Measurements from ENCODE around the gene PIK3R1. TPM values are rescaled to one million over a fixed set of nuclear protein-coding genes. Genes with fewer than 3 reads are reported as not detected.

Gene PIK3R1
- total and polyA plus RNA-seq, 10 of the 15 experiments (the other 5 are each of a cell fraction or from before 2014, with no cell fraction given), result 7.8 to 38.4 (median 15.7) TPM

DNA sequence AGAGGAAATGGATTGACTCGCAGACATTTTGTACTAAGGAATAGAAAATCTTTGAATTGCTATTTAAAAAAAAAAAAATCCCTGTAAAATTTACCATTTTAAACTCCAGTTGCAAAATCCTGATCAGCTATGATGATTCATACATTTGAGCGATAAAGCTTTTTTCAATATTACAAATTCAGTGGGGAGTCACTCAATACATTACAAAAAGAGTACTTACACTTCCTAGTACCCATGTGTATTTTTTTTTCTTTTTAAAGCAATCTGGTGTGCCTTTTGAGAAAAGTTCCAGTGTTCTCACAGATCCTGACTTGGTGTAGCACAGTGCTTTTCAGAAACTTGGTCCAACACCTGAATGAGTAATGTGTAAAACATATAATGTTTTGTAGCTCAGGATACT is 54.3 kb downstream of the PIK3R1 start (continued):
- TF ChIP-seq NBN (IDR thresholded peaks at IDR 0.05), result no peak
- TF ChIP-seq ZNF622 (IDR thresholded peaks at IDR 0.05), result no peak

- Histone ChIP-seq H3K4me2 (ENCODE audit: control insufficient read depth, insufficient read depth) (no peak overlapping the region), H2AFZ (ENCODE audit: control insufficient read depth, low read depth, low read length) (no peak overlapping the region), H4K20me1 (ENCODE audit: control insufficient read depth, insufficient read depth) (no peaks in the 10 kb centered on the region), H3K4me3 (no peak overlapping the region), H3K9ac (ENCODE audit: control insufficient read depth, insufficient read depth, low read length) (no peak overlapping the region), H3K9me3 (replicated peaks; ENCODE audit: control insufficient read depth, insufficient read depth, low read length) (no peaks in the 10 kb centered on the region; the same call in 2 of the 3 replicates), H3K79me2 (ENCODE audit: control insufficient read depth, insufficient read depth, low read length) (peaks cover 45% of the 10 kb centered on the region), H3K27me3 (replicated peaks in 1 of 2; ENCODE audit: control insufficient read depth in 2 of 2, insufficient read depth in 2 of 2, low read length in 1 of 2) (no peaks in the 10 kb centered on the region), H3K4me1 (ENCODE audit: control insufficient read depth, insufficient read depth, low read length) (peaks cover 36% of the 10 kb centered on the region), H3K27ac (ENCODE audit: control insufficient read depth, insufficient read depth) (peak overlapping the region; percentile 34; the same call in 1 of the 2 replicates), H3K36me3 (ENCODE audit: control insufficient read depth in 2 of 2, insufficient read depth in 2 of 2, low read length in 1 of 2) (peaks cover 0 to 8% of the 10 kb centered on the region in 2 experiments; a peak in 3 of 4 replicates)
- intact Hi-C loops (cut with micrococcal nuclease; ENCODE audit: unreplicated experiment) (loop anchor here (5.0 to 10.0 kb wide), 2 partner anchors 128 to 474 kb away; no protein-coding TSS in a partner anchor), in situ Hi-C loops (cut with MboI) (loop anchor here (10.0 kb wide), 1 partner anchor 374 kb away; no protein-coding TSS in a partner anchor)
- TF ChIP-seq FOS (IDR thresholded peaks at IDR 0.05; ENCODE audit: borderline replicate concordance, extremely low read depth, insufficient read length), result no peak
- no peak for TF ChIP-seq ASH2L (IDR thresholded peaks at IDR 0.05; ENCODE audit: borderline replicate concordance, low read depth)
- no peak for TF ChIP-seq ZNF274 (IDR thresholded peaks at IDR 0.05; ENCODE audit: insufficient read depth, insufficient read length)
- TF ChIP-seq CHD2 (IDR thresholded peaks at IDR 0.05; ENCODE audit: borderline replicate concordance, low read depth, low read length), result no peak
- no peak for TF ChIP-seq ZSCAN29 (IDR thresholded peaks at IDR 0.05)
- TF ChIP-seq BMI1 (IDR thresholded peaks at IDR 0.05; ENCODE audit: borderline replicate concordance), result no peak
- no peak for TF ChIP-seq SMAD1 (IDR thresholded peaks at IDR 0.05; ENCODE audit: low read depth, partially characterized antibody)
- ChIA-PET CTCF (interaction anchor here (1.1 to 7.3 kb wide), 13 partner anchors 11 to 1025 kb away, joined by 3 to 63 read pairs (median 10); partner anchors contain the start of gene PIK3R1), SMC1A (ENCODE audit: uncharacterized antibody, unreplicated experiment) (interaction anchor here (0.8 to 8.5 kb wide), 12 partner anchors 14 to 1023 kb away, joined by 3 to 118 read pairs (median 5); partner anchors contain the start of gene PIK3R1), RAD21 (ENCODE audit: unreplicated experiment) (interaction anchor here (0.7 to 5.3 kb wide), 11 partner anchors 11 to 1024 kb away, joined by 3 to 23 read pairs (median 7); partner anchors contain the start of gene PIK3R1), POLR2A (no interaction called here)
- FAIRE-seq (no peak), ATAC-seq (no peak), DNase-seq (ENCODE audit: low read depth, low spot score) (no peak)
- BruUV-seq (replicated peaks), result no TSS peak
Measured at GRCh38 chr5:68270399-68270975, 54.9 kb downstream of the PIK3R1 start.

Data from GM12878 (cell line).